IPS-NIHi11 (cell line): Measurements from ENCODE around the gene TAOK1.
"Not testable (repeated sequence)": the region's sequence is repeated elsewhere in the genome, so short reads cannot be mapped to it uniquely, and the experiment has no call there.

Experiments used
- DNase-seq: peaks from one replicate; pipeline ENCODE4 v3.0.0; 2012; ENCODE audit warnings: mixed read lengths, low spot score

The TAOK1 gene

DNA sequence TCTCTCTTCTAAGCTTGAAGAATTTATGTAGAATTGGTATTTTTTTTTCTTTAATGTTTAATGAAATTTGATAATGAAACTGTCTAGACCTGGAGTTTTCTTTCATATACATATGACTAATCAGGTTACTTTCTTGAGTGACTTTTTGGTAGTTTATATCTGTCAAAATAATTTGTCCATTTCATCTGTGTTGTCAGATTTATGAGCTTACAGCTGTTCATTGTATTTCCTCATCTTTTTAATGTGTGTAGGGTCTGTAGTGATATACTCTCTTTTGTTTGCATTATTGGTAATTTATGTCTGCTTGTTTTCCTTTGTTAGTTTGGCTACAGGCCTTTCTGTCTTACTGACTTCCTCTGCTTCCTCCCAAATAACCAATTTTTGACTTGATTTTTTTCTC is 55.7 kb downstream of the TAOK1 start:
- DNase-seq, result no peak

- DNase-seq, result no peak
These were observed 59.9 kb downstream of the TAOK1 start for GRCh38 chr17:29449865-29450671.

- no peak for DNase-seq
These were observed 61.1 kb downstream of the TAOK1 start for GRCh38 chr17:29451121-29451742.

GRCh38 chr17:29458066-29458465 is 67.9 kb downstream of the TAOK1 start:
- no peak for DNase-seq

GRCh38 chr17:29461483-29462206 is 71.5 kb downstream of the TAOK1 start:
- DNase-seq, result no peak

DNA sequence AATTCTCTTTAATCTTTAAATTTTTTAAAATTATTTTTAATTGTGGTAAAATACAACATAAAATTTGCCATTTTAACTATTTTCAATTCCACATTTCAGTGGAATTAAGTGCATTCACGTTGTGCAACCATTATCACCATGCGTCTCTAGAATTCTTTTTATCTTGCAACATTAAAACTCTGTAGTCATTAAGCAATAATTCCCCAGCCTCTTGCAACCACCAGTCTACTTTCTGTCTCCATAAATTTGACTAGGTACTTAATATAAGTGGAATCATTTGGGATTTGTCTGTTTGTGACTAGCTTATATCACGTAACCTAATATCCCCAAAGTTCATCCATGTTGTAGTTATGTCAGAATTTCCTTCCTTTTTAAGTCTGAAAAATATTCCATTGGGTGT is 79.1 kb downstream of the TAOK1 start:
- no peak for DNase-seq

DNA sequence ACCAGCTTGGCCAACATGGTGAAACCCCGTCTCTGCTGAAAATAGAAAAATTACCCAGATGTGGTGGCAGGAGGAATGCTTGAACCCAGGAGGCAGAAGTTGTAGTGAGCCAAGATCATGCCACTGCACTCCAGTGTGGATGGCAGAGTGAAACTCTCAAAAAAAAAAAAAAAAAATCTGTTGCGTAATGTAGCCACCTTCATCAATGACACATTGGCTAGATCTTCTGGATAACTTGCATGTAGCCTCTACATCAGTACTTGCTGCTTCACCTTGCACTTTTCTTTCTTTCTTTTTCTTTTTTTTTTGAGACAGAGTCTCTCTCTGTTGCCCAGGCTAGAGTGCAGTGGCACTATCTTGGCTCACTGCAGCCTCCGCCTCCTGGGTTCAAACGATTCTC is 83.3 kb downstream of the TAOK1 start:
- DNase-seq, result not testable (repeated sequence)

- DNase-seq, result no peak
These were observed 84.1 kb downstream of the TAOK1 start for GRCh38 chr17:29474297-29474696.

GRCh38 chr17:29475891-29476290 is 85.7 kb downstream of the TAOK1 start:
- no peak for DNase-seq

DNA sequence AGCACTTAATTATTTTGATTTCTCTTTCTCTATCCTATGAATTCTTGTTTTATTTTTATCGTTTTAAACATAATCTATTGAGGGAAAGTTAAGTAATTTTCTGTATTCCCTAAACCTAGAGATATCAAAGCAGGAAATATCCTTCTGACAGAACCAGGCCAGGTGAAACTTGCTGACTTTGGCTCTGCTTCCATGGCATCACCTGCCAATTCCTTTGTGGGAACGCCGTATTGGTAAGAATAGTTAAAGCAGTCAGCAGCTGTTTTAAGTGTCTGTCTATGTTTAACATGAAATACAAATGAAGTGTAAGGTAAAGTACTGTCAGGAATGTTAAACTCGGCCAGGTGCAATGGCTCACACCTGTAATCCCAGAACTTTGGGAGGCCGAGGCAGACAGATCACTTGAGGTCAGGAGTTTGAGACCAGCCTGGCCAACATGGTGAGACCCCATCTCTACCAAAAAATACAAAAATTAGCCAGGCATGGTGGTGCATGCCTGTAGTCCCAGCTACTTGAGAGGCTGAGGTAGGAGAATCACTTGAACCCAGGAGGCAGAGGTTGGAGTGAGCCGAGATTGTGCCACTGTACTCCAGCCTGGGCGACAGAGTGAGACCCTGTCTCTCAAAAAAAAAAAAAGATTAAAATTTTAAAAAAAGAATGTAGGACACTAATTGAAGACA is 90.2 kb downstream of the TAOK1 start:
- DNase-seq, result not testable (repeated sequence)

GRCh38 chr17:29483503-29483902 is 93.3 kb downstream of the TAOK1 start:
- DNase-seq, result no peak

GRCh38 chr17:29495011-29495410 is 104.8 kb downstream of the TAOK1 start:
- no peak for DNase-seq

DNA sequence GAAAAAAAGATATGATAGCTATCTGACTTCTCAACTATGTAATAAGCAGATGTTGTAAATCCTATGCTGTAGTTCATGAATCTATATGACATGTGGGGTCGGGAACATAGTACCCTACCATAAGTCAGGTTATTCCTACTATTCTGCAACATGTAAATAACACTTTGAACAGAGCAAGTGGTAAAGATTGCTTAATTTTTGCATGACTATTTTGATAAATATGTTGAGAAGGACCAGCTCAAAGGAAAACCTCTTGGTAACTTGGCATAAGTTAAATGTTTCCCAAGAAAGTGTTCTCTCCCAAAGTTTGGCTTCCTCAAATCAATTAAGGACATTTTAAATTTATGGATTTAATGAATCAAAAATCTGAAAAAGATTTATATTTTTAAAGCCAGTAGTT is 114.5 kb downstream of the TAOK1 start:
- DNase-seq, result no peak

GRCh38 chr17:29505836-29506235 is 115.7 kb downstream of the TAOK1 start:
- DNase-seq, result no peak

- DNase-seq, result no peak
These were observed 120.8 kb downstream of the TAOK1 start for GRCh38 chr17:29510953-29511352.

DNA sequence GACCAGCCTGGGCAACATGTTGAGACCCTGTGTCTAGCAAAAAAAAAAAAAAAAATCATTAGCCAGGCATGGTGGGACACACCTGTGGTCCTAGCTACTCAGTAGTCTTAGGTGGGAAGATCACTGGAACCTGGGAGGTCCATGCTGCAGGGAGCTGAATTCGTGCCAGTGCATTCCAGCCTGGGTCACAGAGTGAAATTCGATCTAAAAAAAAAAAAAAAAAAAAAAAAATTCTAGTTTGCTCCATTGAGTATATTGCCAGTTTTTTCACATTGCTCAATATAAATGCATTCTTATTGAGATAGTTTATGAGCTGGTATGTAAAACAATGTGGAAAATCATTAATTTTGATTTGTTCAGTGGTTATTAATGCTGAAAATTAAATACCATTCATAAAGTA is 124.6 kb downstream of the TAOK1 start:
- DNase-seq, result no peak

GRCh38 chr17:29518359-29518758 is 128.2 kb downstream of the TAOK1 start:
- DNase-seq, result no peak

GRCh38 chr17:29524692-29525091 is 134.5 kb downstream of the TAOK1 start:
- DNase-seq, result no peak

- DNase-seq, result no peak
These were observed 136.2 kb downstream of the TAOK1 start for GRCh38 chr17:29526322-29526721.

DNA sequence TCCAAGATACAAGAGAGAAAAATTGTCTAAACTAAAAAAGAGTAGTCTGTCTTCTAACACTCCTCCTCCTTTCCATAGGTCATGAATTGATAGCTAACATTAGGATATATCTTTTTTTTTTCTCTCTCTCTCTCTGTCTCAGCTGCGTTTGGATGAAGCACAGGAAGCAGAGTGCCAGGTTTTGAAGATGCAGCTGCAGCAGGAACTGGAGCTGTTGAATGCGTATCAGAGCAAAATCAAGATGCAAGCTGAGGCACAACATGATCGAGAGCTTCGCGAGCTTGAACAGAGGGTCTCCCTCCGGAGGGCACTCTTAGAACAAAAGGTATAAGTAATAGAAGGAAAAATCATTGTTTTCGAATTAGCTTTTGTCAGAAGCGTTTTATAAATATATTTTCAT is 143.8 kb downstream of the TAOK1 start:
- DNase-seq, result no peak

GRCh38 chr17:29544066-29544465 is 153.9 kb downstream of the TAOK1 start:
- no peak for DNase-seq

DNA sequence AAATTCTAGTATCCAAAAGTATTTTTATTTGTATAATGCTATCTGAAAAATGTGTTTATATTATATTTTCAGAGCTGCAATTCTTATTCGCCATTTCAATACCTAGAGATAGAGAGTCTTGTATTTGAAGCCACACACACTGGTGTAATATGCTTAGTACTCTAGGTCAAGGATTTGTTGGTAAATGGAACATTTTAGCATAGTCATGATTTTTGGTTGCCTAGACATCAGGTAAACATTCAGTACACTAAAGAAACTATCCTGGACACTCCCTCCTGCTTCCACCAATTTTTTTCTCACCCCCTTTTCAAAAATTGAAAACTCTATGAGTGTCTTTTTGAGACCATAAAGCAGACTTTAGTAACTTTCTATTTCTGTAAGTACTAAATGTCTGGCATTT is 155.9 kb downstream of the TAOK1 start:
- no peak for DNase-seq

- no peak for DNase-seq
These were observed 156.7 kb downstream of the TAOK1 start for GRCh38 chr17:29546830-29547229.
